ENCODE data around the gene MSH3. TPM values are rescaled to one million over a fixed set of nuclear protein-coding genes. Genes with fewer than 3 reads are reported as not detected.

Gene MSH3
- total and polyA plus RNA-seq, 12 donors, result 2.8 to 24.6 (median 11.7) TPM

GRCh38 chr5:80798166-80798565 lies 143.7 kb downstream of the MSH3 start:
- no peak for DNase-seq
- Histone ChIP-seq H3K4me3 (no peak overlapping the region), H3K36me3 (replicated peaks in 1 of 2) (peaks cover 0 to 5% of the 10 kb centered on the region in 2 donors), H3K4me1 (replicated peaks in 1 of 2) (no peaks in the 10 kb centered on the region), H3K9me3 (replicated peaks in 1 of 3) (no peaks in the 10 kb centered on the region), H3K27ac (no peak overlapping the region), H3K27me3 (no peaks in the 10 kb centered on the region)
- intact Hi-C loops (cut with DNase I), result no loop called here
- no peak for TF ChIP-seq POLR2A (IDR thresholded peaks at IDR 0.05)
- no peak for TF ChIP-seq CTCF (IDR thresholded peaks at IDR 0.05)
- 83 to 100% (median 99%) methylated on average over 1 of the region's 1 CpG for WGBS, 4 donors

GRCh38 chr5:80798633-80799032 lies 144.2 kb downstream of the MSH3 start:
- intact Hi-C loops (cut with DNase I), result no loop called here

GRCh38 chr5:80799041-80799440 lies 144.6 kb downstream of the MSH3 start:
- intact Hi-C loops (cut with DNase I), result no loop called here
- Histone ChIP-seq H3K36me3 (replicated peaks in 1 of 2) (no peaks in the 10 kb centered on the region), H3K9me3 (replicated peaks in 1 of 3) (no peaks in the 10 kb centered on the region), H3K4me1 (replicated peaks in 1 of 2) (no peaks in the 10 kb centered on the region), H3K27me3 (no peaks in the 10 kb centered on the region), H3K4me3 (no peak overlapping the region), H3K27ac (no peak overlapping the region)
- 80 to 87% (median 82%) methylated on average over 4 of the region's 4 CpGs for WGBS, 4 donors
- no peak for TF ChIP-seq CTCF (IDR thresholded peaks at IDR 0.05)
- no peak for TF ChIP-seq POLR2A (IDR thresholded peaks at IDR 0.05)
- no peak for DNase-seq

More at GRCh38 chr5:80798633-80799032, 144.2 kb downstream of the MSH3 start:
- Histone ChIP-seq H3K36me3 (replicated peaks in 1 of 2) (peaks cover 0 to under 1% of the 10 kb centered on the region in 2 donors), H3K27ac (no peak overlapping the region), H3K4me1 (replicated peaks in 1 of 2) (no peaks in the 10 kb centered on the region), H3K4me3 (no peak overlapping the region), H3K9me3 (replicated peaks in 1 of 3) (no peaks in the 10 kb centered on the region), H3K27me3 (no peaks in the 10 kb centered on the region)
- no peak for DNase-seq
- TF ChIP-seq POLR2A (IDR thresholded peaks at IDR 0.05), result no peak
- no peak for TF ChIP-seq CTCF (IDR thresholded peaks at IDR 0.05)

- Histone ChIP-seq H3K36me3 (replicated peaks in 1 of 2) (no peaks in the 10 kb centered on the region), H3K27ac (no peak overlapping the region), H3K9me3 (replicated peaks in 1 of 3) (no peaks in the 10 kb centered on the region), H3K27me3 (no peaks in the 10 kb centered on the region), H3K4me1 (replicated peaks in 1 of 2) (no peaks in the 10 kb centered on the region), H3K4me3 (no peak overlapping the region)
- WGBS, 4 donors, result 90 to 99% (median 93%) methylated on average over 2 of the region's 2 CpGs
- intact Hi-C loops (cut with DNase I), result no loop called here
- TF ChIP-seq POLR2A (IDR thresholded peaks at IDR 0.05), result no peak
- no peak for DNase-seq
Observed at GRCh38 chr5:80799573-80799972, 145.1 kb downstream of the MSH3 start.

GRCh38 chr5:80804332-80804731 lies 149.9 kb downstream of the MSH3 start:
- H3K36me3 ChIP-seq (replicated peaks in 1 of 2), result no peaks in the 10 kb centered on the region
- H3K9me3 ChIP-seq (replicated peaks in 1 of 3), result no peaks in the 10 kb centered on the region
- WGBS, 4 donors, result 86 to 100% (median 94%) methylated on average over 1 of the region's 1 CpG
- H3K4me1 ChIP-seq (replicated peaks in 1 of 2), result no peaks in the 10 kb centered on the region
- DNase-seq, result no peak
- no peak for TF ChIP-seq POLR2A (IDR thresholded peaks at IDR 0.05)
- TF ChIP-seq CTCF (IDR thresholded peaks at IDR 0.05), result no peak
- intact Hi-C loops (cut with DNase I), result no loop called here
- no peaks in the 10 kb centered on the region for H3K27me3 ChIP-seq
- no peak overlapping the region for H3K27ac ChIP-seq
- H3K4me3 ChIP-seq, result no peak overlapping the region
